GM12891 (cell line): ENCODE data around the gene WFIKKN1.

Experiments
- PAX5 ChIP-seq: IDR thresholded peaks from 2 replicates; pipeline ENCODE4 v1.6.1; 2011; ENCODE audit warnings: low read length, moderate library complexity, mild to moderate bottlenecking; ENCODE audit not compliant: insufficient read depth, severe bottlenecking
- POLR2A ChIP-seq: IDR thresholded peaks from 2 replicates; pipeline ENCODE4 v1.6.1; 2011; ENCODE audit warnings: low read depth, low read length, control low read depth
- POLR2AphosphoS5 ChIP-seq: IDR thresholded peaks from 2 replicates; pipeline ENCODE4 v1.6.1; 2011; ENCODE audit warnings: low read depth, low read length, control low read depth
- POU2F2 ChIP-seq: IDR thresholded peaks from 2 replicates; pipeline ENCODE4 v1.6.1; 2011; ENCODE audit warnings: low read depth, mild to moderate bottlenecking, control low read depth, low read length, moderate library complexity
- SPI1 ChIP-seq: IDR thresholded peaks from 2 replicates; pipeline ENCODE4 v1.6.1; 2011; ENCODE audit warnings: low read depth, low read length, control low read depth
- TAF1 ChIP-seq: IDR thresholded peaks from 2 replicates; pipeline ENCODE4 v1.6.1; 2011; ENCODE audit warnings: low read depth, low read length, control low read depth

GRCh38 chr16:668519-669171 is 37.9 kb downstream of the WFIKKN1 start:
- no peak for TF ChIP-seq POLR2A
- no peak for TF ChIP-seq POLR2AphosphoS5
- no peak for TF ChIP-seq TAF1
- TF ChIP-seq SPI1, result no peak
- TF ChIP-seq POU2F2, result no peak
- no peak for TF ChIP-seq PAX5
